Measurements from ENCODE around the gene ISM1. TPM values are rescaled to one million over a fixed set of nuclear protein-coding genes. Genes with fewer than 3 reads are reported as not detected.

Gene ISM1
- polyA plus RNA-seq (2013, experiment 1 of 2) = not detected
- 0.03 TPM for polyA plus RNA-seq (2013, experiment 2 of 2)

- DNase-seq = peak; percentile 14
- H3K27me3 ChIP-seq (ENCODE audit: control insufficient read depth in 1 of 2, insufficient read depth in 1 of 2, low read length in 2 of 2) = peaks cover 20 to 46% of the 10 kb centered on the region in 2 experiments
- no peak within 1 kb of the TSS for H2BK12ac ChIP-seq (ENCODE audit: low read length in 2 of 2)
- H2AFZ ChIP-seq (ENCODE audit: low read depth, low read length) = peak within 1 kb of the TSS; percentile 80
- peak within 1 kb of the TSS; percentile 64 to 88 for H3K4me3 ChIP-seq (ENCODE audit: insufficient read depth in 1 of 2, low read depth in 1 of 2, low read length in 2 of 2)
- H2BK15ac ChIP-seq (ENCODE audit: low read depth, poor library complexity, severe bottlenecking) = peak within 1 kb of the TSS; percentile 6
- H3K18ac ChIP-seq (ENCODE audit: low read depth in 1 of 2, low read length in 2 of 2) = peak within 1 kb of the TSS in 1 of 2 experiments; percentile 21
- H3K36me3 ChIP-seq (ENCODE audit: control insufficient read depth in 1 of 2, insufficient read depth in 2 of 2, low read depth in 1 of 2, low read length in 2 of 2) = no peaks in the 10 kb centered on the region
- no peak within 1 kb of the TSS for H2AK5ac ChIP-seq (ENCODE audit: low read length, severe bottlenecking)
- WGBS = under 1% methylated on average over 11 of the region's 39 CpGs
- H4K91ac ChIP-seq (ENCODE audit: low read length) = no peak within 1 kb of the TSS
- peak within 1 kb of the TSS; percentile 79 for H3K9ac ChIP-seq (ENCODE audit: low read length)
- H3K27ac ChIP-seq (ENCODE audit: low read length, poor library complexity, severe bottlenecking) = no peak within 1 kb of the TSS
- peak within 1 kb of the TSS in 1 of 2 experiments; percentile 93 for H3K23ac ChIP-seq (ENCODE audit: low read length in 2 of 2)
- no peak within 1 kb of the TSS for H4K8ac ChIP-seq (ENCODE audit: low read length)
- H2BK5ac ChIP-seq (ENCODE audit: low read depth, low read length, poor library complexity, severe bottlenecking) = no peak within 1 kb of the TSS
- H3K4ac ChIP-seq (ENCODE audit: low read depth in 1 of 2, low read length in 2 of 2) = no peak within 1 kb of the TSS
- H3K4me1 ChIP-seq (ENCODE audit: control insufficient read depth, insufficient read depth, low read depth, low read length) = peaks cover 17% of the 10 kb centered on the region
- H3K4me2 ChIP-seq (ENCODE audit: low read length, poor library complexity, severe bottlenecking) = peak within 1 kb of the TSS; percentile 100
- H3K14ac ChIP-seq (ENCODE audit: low read length in 2 of 2) = peak within 1 kb of the TSS in 1 of 2 experiments; percentile 41
- no peaks in the 10 kb centered on the region for H3K9me3 ChIP-seq (ENCODE audit: control insufficient read depth, low read length)
- H2BK120ac ChIP-seq (ENCODE audit: low read depth, low read length) = no peak within 1 kb of the TSS
- H3K79me1 ChIP-seq (replicated peaks; ENCODE audit: low read length, poor library complexity, severe bottlenecking) = no peaks in the 10 kb centered on the region
Observed at GRCh38 chr20:13220904-13221297, at the start of gene ISM1. Gene ISM1, plus strand, starts transcription at chr20:13221274. Its CDS starts 503 bp downstream, at chr20:13221777.

- Histone ChIP-seq H3K36me3 (ENCODE audit: control insufficient read depth in 1 of 2, insufficient read depth in 2 of 2, low read depth in 1 of 2, low read length in 2 of 2) (no peaks in the 10 kb centered on the region), H3K9me3 (ENCODE audit: control insufficient read depth, low read length) (peaks cover 8% of the 10 kb centered on the region), H3K27me3 (ENCODE audit: control insufficient read depth in 1 of 2, insufficient read depth in 1 of 2, low read length in 2 of 2) (no peaks in the 10 kb centered on the region), H3K4me2 (ENCODE audit: low read length, poor library complexity, severe bottlenecking) (no peak overlapping the region), H3K79me1 (replicated peaks; ENCODE audit: low read length, poor library complexity, severe bottlenecking) (no peaks in the 10 kb centered on the region), H2BK120ac (ENCODE audit: low read depth, low read length) (no peak overlapping the region), H3K27ac (ENCODE audit: low read length, poor library complexity, severe bottlenecking) (no peak overlapping the region), H4K8ac (ENCODE audit: low read length) (no peak overlapping the region), H2BK15ac (ENCODE audit: low read depth, poor library complexity, severe bottlenecking) (no peak overlapping the region), H2BK12ac (ENCODE audit: low read length in 2 of 2) (no peak overlapping the region), H3K4ac (ENCODE audit: low read depth in 1 of 2, low read length in 2 of 2) (no peak overlapping the region), H3K14ac (ENCODE audit: low read length in 2 of 2) (no peak overlapping the region), H2AFZ (ENCODE audit: low read depth, low read length) (no peak overlapping the region), H3K4me3 (ENCODE audit: insufficient read depth in 1 of 2, low read depth in 1 of 2, low read length in 2 of 2) (no peak overlapping the region), H2BK5ac (ENCODE audit: low read depth, low read length, poor library complexity, severe bottlenecking) (no peak overlapping the region), H3K23ac (ENCODE audit: low read length in 2 of 2) (no peak overlapping the region), H3K18ac (ENCODE audit: low read depth in 1 of 2, low read length in 2 of 2) (no peak overlapping the region), H2AK5ac (ENCODE audit: low read length, severe bottlenecking) (no peak overlapping the region), H3K4me1 (ENCODE audit: control insufficient read depth, insufficient read depth, low read depth, low read length) (no peaks in the 10 kb centered on the region), H4K91ac (ENCODE audit: low read length) (no peak overlapping the region), H3K9ac (ENCODE audit: low read length) (no peak overlapping the region)
- WGBS = 73% methylated on average over 2 of the region's 2 CpGs
- no peak for DNase-seq
Observed at GRCh38 chr20:13173201-13173600, 47.9 kb upstream of the ISM1 start.

GRCh38 chr20:13174402-13174801, 46.7 kb upstream of the ISM1 start:
- Histone ChIP-seq H2BK120ac (ENCODE audit: low read depth, low read length) (no peak overlapping the region), H2AFZ (ENCODE audit: low read depth, low read length) (no peak overlapping the region), H4K8ac (ENCODE audit: low read length) (no peak overlapping the region), H3K4me2 (ENCODE audit: low read length, poor library complexity, severe bottlenecking) (no peak overlapping the region), H2AK5ac (ENCODE audit: low read length, severe bottlenecking) (no peak overlapping the region), H3K18ac (ENCODE audit: low read depth in 1 of 2, low read length in 2 of 2) (no peak overlapping the region), H3K36me3 (ENCODE audit: control insufficient read depth in 1 of 2, insufficient read depth in 2 of 2, low read depth in 1 of 2, low read length in 2 of 2) (no peaks in the 10 kb centered on the region), H3K4me1 (ENCODE audit: control insufficient read depth, insufficient read depth, low read depth, low read length) (no peaks in the 10 kb centered on the region), H2BK5ac (ENCODE audit: low read depth, low read length, poor library complexity, severe bottlenecking) (no peak overlapping the region), H3K27me3 (ENCODE audit: control insufficient read depth in 1 of 2, insufficient read depth in 1 of 2, low read length in 2 of 2) (no peaks in the 10 kb centered on the region), H3K27ac (ENCODE audit: low read length, poor library complexity, severe bottlenecking) (no peak overlapping the region), H3K23ac (ENCODE audit: low read length in 2 of 2) (no peak overlapping the region), H3K4me3 (ENCODE audit: insufficient read depth in 1 of 2, low read depth in 1 of 2, low read length in 2 of 2) (no peak overlapping the region), H3K14ac (ENCODE audit: low read length in 2 of 2) (no peak overlapping the region), H3K9me3 (ENCODE audit: control insufficient read depth, low read length) (peaks cover 9% of the 10 kb centered on the region), H3K4ac (ENCODE audit: low read depth in 1 of 2, low read length in 2 of 2) (no peak overlapping the region), H3K9ac (ENCODE audit: low read length) (no peak overlapping the region), H2BK12ac (ENCODE audit: low read length in 2 of 2) (no peak overlapping the region), H3K79me1 (replicated peaks; ENCODE audit: low read length, poor library complexity, severe bottlenecking) (no peaks in the 10 kb centered on the region), H2BK15ac (ENCODE audit: low read depth, poor library complexity, severe bottlenecking) (no peak overlapping the region), H4K91ac (ENCODE audit: low read length) (no peak overlapping the region)
- no peak for DNase-seq
- WGBS = 82% methylated on average over 7 of the region's 9 CpGs

GRCh38 chr20:13180986-13181889, 39.8 kb upstream of the ISM1 start:
- Histone ChIP-seq H2BK15ac (ENCODE audit: low read depth, poor library complexity, severe bottlenecking) (no peak overlapping the region), H3K18ac (ENCODE audit: low read depth in 1 of 2, low read length in 2 of 2) (no peak overlapping the region), H3K4me2 (ENCODE audit: low read length, poor library complexity, severe bottlenecking) (no peak overlapping the region), H2BK5ac (ENCODE audit: low read depth, low read length, poor library complexity, severe bottlenecking) (no peak overlapping the region), H2BK12ac (ENCODE audit: low read length in 2 of 2) (no peak overlapping the region), H2BK120ac (ENCODE audit: low read depth, low read length) (no peak overlapping the region), H3K4ac (ENCODE audit: low read depth in 1 of 2, low read length in 2 of 2) (no peak overlapping the region), H3K4me1 (ENCODE audit: control insufficient read depth, insufficient read depth, low read depth, low read length) (no peaks in the 10 kb centered on the region), H3K27me3 (ENCODE audit: control insufficient read depth in 1 of 2, insufficient read depth in 1 of 2, low read length in 2 of 2) (no peaks in the 10 kb centered on the region), H4K91ac (ENCODE audit: low read length) (no peak overlapping the region), H3K36me3 (ENCODE audit: control insufficient read depth in 1 of 2, insufficient read depth in 2 of 2, low read depth in 1 of 2, low read length in 2 of 2) (no peaks in the 10 kb centered on the region), H3K79me1 (replicated peaks; ENCODE audit: low read length, poor library complexity, severe bottlenecking) (no peaks in the 10 kb centered on the region), H3K4me3 (ENCODE audit: insufficient read depth in 1 of 2, low read depth in 1 of 2, low read length in 2 of 2) (no peak overlapping the region), H3K27ac (ENCODE audit: low read length, poor library complexity, severe bottlenecking) (no peak overlapping the region), H2AFZ (ENCODE audit: low read depth, low read length) (no peak overlapping the region), H3K9ac (ENCODE audit: low read length) (no peak overlapping the region), H3K23ac (ENCODE audit: low read length in 2 of 2) (no peak overlapping the region), H4K8ac (ENCODE audit: low read length) (no peak overlapping the region), H2AK5ac (ENCODE audit: low read length, severe bottlenecking) (no peak overlapping the region), H3K14ac (ENCODE audit: low read length in 2 of 2) (no peak overlapping the region), H3K9me3 (ENCODE audit: control insufficient read depth, low read length) (peaks cover 6% of the 10 kb centered on the region)
- WGBS = 80% methylated on average over 5 of the region's 7 CpGs
- no peak for DNase-seq
